Muscle of back (tissue), 11 donors: ENCODE measurements around the gene GAL3ST1. TPM values are rescaled to one million over a fixed set of nuclear protein-coding genes. Genes with fewer than 3 reads are reported as not detected.

Experiments
- DNase-seq, 3 donors: peaks; one replicate each; pipeline versions ENCODE4 v3.0.0 to v3.0.0-alpha.2; 2013
- polyA plus RNA-seq, 10 donors: library from polyadenylated mRNA; unstranded; fragments of 120-200 nt; gene quantifications; one replicate each; pipeline ENCODE4 v1.2.1, GENCODE V29; 2013; ENCODE audit not compliant: insufficient read length in 10 of 10

Gene GAL3ST1
- polyA plus RNA-seq, 10 donors, result 3.1 to 7.6 (median 6.4) TPM

DNA sequence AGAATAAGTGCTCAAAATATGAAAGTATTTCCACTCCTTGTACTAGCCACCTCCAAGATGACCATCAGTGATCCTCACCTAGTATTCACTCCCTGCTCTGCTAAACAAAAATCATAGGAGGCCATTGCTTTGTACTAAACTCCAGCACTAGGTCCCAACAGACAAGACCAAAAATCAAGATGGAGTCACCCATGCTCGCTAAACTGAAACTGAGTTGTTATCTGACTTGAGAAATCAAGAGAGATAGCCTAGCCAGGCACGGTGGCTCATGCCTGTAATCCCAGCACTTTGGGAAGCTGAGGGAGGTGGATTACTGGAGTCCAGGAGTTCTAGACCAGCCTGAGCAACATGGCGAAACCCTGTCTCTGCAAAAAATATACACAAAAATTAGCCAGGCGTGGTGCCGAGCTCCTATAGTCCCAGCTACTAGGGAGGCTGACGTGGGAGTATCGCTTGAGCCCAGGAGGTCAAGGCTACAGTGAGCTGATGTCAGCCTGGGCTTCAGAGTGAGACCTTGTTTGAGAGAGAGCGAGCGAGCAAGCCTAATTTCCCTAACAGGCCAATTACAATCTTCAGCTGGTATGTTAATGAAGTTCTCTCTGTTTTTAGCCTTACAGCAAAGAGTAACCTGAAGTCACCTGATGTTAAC is 37.3 kb downstream of the GAL3ST1 start:
- DNase-seq, result no peak

DNA sequence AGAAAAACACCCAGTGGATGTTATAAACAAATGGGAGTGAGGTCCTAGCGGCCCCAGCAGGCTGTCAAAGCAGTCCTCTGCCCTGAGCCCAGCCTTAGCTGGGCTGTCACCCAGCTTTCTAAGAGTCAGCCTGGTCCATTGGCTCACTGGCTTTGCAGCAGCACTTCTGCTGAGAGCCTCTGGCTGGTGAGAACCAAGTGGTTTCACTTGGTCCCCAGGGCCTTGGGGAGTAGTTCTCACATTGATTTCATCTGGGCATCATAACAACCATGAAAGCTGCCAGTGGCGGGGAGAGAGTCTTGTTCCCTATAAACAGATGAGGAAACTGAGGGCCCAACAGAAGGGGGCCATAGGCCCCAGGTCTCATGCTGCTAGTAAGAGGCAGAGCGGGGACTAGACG is 39.3 kb downstream of the GAL3ST1 start:
- no peak for DNase-seq

DNA sequence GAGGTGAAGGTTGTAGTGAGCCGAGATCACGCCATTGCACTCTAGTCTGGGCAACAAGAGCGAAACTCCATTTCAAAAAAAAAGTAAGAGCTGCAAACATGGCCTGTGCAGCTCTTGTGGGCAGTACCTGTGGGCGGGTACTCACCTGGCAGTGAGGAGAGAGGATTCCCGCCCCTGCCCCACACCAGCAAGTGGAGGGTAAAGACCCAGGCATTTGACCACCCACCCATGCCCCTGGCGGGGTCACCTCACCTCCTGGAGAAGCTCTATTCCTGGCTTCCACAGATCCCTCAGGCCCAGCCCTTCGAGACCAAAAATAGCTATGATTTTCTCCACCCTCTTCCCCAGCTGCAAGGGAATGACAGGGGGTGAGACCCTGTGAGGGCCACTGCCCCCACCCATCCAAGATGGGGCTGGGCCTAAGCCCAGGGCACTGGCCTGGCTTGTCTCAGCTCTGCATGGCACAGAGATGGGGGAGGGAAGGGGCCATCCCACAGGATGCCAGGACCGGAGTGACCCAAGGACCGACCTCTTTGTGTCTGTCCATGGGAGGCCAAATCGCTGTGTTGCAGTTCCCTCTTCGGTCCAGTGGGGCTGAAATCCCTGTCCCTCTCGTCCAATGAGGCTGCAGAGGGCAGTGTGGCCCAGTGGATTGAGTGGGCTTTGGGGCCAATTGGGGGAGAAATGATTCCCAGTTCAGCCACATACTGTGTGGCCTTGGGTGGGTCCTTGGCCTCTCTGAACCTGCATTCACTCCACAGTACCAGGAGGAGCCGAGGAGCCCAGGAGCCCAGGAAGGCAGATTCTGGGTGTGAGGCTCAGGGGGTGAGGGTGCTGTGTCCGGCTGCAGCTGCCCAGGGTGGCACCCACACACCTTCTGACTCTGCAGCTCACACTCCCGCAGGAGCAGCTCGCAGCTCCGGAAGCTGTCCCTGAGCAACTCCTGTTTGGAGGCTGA is 42.5 kb downstream of the GAL3ST1 start:
- DNase-seq, result no peak

DNA sequence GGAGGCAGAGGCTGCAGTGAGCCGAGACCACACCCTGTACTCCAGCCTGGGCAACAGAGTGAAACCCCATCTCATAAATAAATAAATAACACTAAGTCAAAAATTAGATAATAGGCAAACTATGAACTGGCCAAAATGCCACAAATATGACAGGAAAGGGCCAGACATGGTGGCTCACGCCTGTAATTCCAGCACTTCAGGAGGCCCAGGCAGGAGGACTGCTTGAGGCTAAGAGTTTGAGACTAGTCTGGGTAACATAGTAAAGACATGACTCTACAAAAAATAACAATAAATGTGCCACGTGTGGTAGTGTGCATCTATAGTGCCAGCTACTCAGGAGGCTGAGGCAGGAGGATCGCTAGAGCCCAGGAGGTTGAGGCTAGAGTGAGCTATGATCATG is 47.8 kb downstream of the GAL3ST1 start:
- no peak for DNase-seq

DNA sequence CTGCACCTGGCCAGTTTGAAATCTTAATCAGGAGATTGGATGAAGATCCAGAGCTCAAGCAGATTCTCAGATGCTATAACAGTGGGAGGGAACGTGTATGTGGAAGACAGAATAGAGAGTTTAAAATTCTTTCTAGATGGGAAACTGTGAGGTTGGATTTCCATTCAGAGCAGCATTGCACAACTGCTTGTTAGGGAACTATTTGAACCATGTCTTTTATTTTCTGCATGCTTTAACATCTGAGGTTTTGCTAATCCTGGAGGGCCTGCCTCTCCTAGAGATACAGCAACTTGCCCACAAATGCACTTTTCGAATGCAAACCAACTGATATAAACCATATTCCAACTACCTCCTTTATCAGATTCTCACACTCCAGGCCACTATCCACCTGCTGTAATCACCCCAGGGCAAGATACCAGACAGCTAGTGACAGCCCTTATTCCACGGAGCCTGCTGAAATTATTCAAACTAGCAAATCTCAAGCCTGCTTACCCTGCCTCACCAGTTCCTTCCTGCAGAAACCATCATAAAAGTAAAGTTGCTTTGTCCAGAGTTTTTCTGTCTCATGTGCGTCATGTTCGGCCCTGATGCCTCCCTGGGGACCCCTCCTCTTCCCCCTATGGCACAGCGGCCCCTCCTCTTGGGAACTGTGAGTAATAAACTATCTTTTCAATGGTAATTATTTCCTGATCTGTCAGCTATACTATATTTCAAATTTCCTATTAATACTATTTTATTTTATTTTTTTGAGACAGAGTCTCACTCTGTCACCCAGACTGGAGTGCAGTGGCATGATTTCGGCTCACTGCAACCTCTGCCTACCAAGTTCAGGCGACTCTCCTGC is 50.6 kb downstream of the GAL3ST1 start:
- no peak for DNase-seq

DNA sequence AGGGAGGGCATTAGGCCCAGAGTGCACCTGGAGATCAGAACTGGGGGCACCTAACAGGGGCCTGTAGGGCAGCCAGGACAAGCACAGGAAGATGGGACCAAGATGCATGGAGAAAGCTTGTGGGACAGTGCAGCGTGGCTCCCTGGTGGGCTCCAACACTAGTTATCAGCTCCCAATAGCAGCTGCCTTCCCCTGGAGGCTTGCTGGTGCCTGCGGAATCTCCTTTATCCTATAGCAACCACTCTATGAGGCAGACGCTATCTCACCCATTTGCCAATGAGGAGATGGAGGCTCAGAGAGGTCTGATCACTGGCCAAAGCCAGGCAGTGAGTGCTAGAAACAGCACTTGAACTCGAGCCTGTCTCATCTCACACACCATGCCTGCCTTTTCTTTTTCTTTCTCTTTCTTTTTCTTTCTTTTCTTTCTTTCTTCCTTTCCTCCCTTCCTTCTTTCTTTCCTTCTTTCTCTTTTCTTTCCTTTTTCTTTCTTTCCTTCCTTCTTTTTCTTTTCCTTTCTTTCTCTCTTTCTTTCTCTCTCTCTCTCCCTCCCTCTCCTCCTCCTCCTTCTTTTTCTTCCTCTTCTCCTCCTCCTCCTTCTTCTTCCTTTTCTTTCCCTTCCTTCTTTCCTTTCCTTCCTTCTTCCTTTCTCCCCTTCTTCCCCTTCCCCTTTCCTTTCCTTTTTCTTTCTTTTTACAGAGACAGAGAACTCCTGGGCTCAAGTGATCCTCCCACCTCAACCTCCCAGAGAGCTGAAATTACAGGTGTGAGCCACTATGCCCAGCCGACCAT is 52.9 kb downstream of the GAL3ST1 start:
- DNase-seq, result no peak

DNA sequence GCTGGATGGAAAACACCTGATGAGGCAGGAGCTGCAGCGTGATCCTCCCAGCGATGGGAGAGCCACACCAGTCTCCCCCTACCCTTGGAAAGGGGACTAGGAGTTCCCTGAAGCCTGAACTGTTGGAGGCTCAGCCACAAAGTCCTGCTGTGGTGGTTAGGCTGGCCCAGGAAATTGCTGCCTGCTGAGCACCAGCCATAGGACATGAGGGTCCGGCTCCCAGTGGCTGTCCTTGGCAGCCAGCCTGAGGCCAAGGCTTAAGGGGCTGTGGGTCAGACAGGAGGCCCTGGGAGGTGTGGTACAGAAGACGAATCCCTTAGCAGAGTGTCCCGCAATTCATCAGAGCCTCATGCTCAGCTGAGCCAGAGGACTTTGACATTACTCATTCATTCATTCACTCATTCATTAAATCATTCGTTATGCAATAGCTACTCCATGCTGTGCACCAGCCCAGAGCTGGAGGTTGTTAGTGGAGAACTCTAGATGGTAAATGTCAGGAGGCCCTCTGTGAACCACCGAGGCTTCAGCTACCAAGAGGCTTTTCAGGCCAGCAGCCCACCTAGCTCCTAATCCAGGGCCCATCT is 54.5 kb downstream of the GAL3ST1 start:
- no peak for DNase-seq

DNA sequence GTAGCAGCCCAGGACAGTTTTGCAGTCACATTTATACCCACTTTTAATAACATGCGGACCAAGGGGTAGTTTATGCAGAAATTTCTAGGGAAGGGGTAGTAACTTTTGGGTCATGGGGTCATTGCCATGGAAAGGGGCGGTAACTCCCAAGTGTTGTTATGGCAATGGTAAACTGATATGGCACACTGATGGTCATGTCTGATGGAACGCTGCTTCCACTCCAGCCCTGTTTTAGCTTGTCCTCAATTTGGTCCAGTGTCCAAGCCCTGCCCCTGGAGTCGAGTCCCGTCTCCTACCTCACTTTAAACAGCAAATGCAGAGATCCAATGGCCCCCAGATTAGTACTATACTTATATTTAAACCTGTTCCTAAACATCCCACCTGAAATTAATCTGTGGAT is 57.7 kb downstream of the GAL3ST1 start:
- DNase-seq, result no peak

DNA sequence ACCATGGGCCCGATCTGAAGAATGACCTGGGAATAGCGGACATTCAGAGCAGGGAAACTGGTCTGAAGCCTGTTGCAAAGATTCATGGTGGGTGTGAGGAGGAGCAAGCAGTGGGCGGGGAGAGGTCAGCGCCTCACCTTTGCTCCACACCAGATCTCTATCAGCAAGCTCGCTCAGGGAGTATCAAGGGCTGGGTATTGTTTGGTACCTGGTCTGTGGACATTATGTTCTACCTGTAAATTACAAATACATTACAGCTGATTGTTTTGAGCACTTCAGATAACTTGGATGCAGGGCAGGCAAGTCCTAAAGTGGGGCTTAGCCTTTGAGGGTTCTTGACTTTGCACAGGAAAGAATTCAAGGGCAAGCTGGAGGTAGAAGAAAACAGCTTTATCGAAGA is 58.2 kb downstream of the GAL3ST1 start:
- no peak for DNase-seq

DNA sequence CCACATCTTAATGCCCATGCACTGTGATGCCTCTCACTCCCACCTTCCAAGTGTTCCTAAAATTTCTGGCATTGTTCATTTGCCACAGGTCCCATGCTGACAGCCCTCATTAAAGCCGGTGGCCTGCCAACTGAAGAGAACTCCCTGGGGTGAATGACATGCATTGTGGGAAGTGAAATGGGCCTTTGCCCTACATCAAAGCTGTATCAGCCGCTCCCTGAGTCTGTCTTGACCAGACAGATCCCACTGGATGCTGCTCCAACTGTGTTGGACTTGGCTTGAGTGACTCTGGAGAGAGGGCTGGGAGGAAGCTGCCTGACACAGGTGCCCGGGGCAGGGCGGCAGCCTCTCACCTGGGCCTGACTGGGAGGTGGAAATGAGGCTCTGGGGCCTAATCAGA is 60.2 kb downstream of the GAL3ST1 start:
- DNase-seq, result no peak

DNA sequence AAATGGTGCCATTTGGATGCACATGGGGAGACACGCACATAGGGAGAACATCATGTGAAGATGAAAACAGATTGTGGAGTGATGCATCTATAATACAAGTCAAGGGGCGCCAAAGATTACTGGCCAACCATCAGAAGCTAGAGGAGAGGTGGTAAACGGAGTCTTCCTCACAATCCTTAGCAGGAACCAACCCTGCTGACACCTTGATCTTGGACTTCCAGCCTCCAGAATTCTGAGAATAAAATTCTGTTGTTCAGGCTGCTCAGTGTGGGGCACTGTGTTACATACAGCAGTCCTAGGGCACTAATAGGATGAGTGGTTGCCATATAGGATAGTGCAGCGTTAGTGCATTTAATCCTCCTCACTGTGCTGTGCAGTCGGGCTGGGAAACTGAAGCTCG is 61.0 kb downstream of the GAL3ST1 start:
- DNase-seq, result no peak

DNA sequence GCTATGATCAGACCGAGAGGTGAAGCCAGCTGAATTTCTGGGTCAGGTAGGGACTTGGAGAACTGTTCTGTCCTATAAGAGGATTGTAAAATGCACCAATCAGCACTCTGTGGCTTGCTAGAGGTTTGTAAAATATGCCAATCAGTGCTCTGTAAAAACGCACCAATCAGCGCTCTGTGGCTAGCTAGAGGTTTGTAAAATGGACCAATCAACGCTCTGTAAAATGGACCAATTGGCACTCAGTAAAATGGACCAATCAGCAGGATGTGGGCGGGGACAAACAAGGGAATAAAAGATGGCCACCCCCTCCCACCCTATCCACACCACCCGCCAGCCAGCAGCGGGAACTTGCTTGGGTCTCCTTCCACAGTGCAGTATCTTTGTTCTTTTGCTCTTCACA is 62.6 kb downstream of the GAL3ST1 start:
- no peak for DNase-seq

DNA sequence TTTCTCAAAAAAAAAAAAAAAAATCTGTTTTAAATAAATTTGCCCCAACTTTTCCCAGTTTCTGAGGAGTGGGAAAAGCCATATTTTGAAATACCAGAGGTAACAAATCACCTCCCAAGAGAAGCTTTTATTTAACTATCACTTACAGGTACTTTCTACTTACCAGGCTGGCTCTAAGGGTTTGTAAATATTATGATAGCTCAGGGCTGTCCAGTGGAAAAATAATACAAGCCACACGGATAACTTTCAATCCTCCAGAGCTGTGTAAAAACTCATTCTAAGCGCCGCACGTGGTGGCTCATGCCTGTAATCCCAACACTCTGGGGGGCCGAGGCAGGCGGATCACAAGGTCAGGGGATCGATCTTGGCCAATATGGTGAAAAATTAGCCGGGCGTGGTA is 63.4 kb downstream of the GAL3ST1 start:
- DNase-seq, result no peak

DNA sequence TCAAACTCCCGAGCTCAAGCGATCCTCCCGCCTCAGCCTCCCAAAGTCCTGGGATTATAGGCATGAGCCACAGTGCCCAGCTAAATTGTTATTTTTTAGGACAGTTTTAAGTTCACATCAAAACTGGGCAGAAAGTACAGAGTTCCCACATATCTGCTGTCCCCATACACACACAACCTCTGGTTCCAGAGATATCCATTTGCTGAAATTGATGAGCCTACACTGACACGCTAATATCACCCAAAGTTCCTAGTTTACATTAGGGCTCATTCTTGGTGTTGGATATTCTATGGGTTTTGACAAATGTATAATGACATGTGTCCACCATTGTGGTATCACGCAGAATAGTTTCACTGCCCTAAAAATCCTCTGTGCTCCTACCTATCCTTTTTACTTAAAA is 66.2 kb downstream of the GAL3ST1 start:
- DNase-seq, result no peak

DNA sequence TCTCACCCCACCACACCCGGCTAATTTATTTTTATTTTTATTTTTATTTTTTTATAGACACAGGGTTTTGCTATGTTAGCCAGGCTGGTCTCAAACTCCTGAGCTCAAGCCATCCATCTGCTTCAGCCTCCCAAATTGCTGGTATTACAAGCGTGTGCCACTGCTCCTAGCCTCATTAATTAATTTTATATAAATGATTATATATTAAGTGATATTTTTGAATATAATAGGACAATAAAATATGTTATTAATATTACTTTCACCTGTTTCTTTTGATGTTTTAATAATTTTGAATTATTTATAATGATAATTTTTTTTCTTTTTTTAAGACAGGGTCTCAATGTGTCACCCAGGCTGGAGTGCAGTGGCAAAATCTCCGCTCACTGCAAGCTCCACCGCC is 66.8 kb downstream of the GAL3ST1 start:
- no peak for DNase-seq

DNA sequence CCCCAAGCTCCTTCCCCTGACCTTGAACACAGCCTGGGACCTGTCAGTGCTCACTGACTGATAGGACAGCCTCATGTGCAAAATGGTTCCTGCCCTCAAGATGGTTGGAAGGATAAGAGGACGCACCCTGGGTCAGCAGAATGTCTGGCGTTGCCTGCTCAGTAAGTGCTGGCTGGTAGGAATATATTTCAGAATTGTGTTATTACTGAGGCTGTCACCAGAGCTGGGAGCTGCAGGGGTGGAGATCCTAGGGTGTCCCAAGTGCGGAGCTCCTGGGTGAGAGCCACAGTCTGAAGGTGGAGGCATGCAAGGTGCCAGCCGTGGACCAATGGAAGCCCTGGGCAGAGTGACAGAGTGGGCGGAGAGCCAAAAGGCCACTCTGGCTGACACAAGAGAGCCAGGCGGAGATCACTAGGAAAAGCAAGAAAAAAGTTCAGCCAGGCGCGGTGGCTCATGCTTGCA is 67.9 kb downstream of the GAL3ST1 start:
- DNase-seq, result no peak

Other genes with a start within 250 kb of the GAL3ST1 start
- gene TBC1D10A, start 247.7 kb downstream of the GAL3ST1 start, polyA plus RNA-seq, result 1 to 10 TPM; 5.0 to 9.5 (median 7.0) TPM
- 10 to 100 TPM; 63.8 to 95.9 (median 73.0) TPM for gene SF3A1, start 217.8 kb downstream of the GAL3ST1 start, polyA plus RNA-seq
- 1 to 10 TPM in 8 of 10 donors, under 1 TPM in 2; 0.80 to 1.9 (median 1.3) TPM for gene CCDC157, start 217.7 kb downstream of the GAL3ST1 start, polyA plus RNA-seq
- gene RNF215, start 187.3 kb downstream of the GAL3ST1 start, polyA plus RNA-seq, result 10 to 100 TPM in 9 of 10 donors, 1 to 10 TPM in 1; 8.8 to 15.6 (median 11.1) TPM
- gene SEC14L2, start 177.6 kb downstream of the GAL3ST1 start, polyA plus RNA-seq, result 1 to 10 TPM; 1.2 to 2.8 (median 2.0) TPM
- gene MTFP1, start 148.9 kb downstream of the GAL3ST1 start, polyA plus RNA-seq, result 1 to 10 TPM; 4.1 to 8.5 (median 5.6) TPM
- gene SEC14L3, start 102.6 kb downstream of the GAL3ST1 start, polyA plus RNA-seq, result under 1 TPM in 2 of 10 donors, not detected in 8; 0.08 to 0.10 TPM
- gene SEC14L4, start 69.0 kb downstream of the GAL3ST1 start, polyA plus RNA-seq, result under 1 TPM in 9 of 10 donors, not detected in 1; 0.08 to 0.29 (median 0.18) TPM
- under 1 TPM; 0.18 to 0.94 (median 0.26) TPM for gene SEC14L6, start 27.9 kb downstream of the GAL3ST1 start, polyA plus RNA-seq
- 10 to 100 TPM; 36.7 to 53.4 (median 45.2) TPM for gene PES1, start 17.2 kb upstream of the GAL3ST1 start, polyA plus RNA-seq
- gene TCN2, start 32.5 kb upstream of the GAL3ST1 start, polyA plus RNA-seq, result 10 to 100 TPM in 5 of 10 donors, 1 to 10 TPM in 5; 5.5 to 14.2 (median 9.9) TPM
- gene SLC35E4, start 61.1 kb upstream of the GAL3ST1 start, polyA plus RNA-seq, result 1 to 10 TPM; 1.8 to 3.1 (median 2.4) TPM
- 1 to 10 TPM; 3.0 to 6.4 (median 3.5) TPM for gene DUSP18, start 93.2 kb upstream of the GAL3ST1 start, polyA plus RNA-seq
- gene OSBP2, start 120.2 kb upstream of the GAL3ST1 start, polyA plus RNA-seq, result 10 to 100 TPM in 1 of 10 donors, 1 to 10 TPM in 9; 4.5 to 11.9 (median 5.3) TPM